Keratinocyte (primary cell): ENCODE results near the gene TENM4.

Source experiments
- EZH2 ChIP-seq: IDR thresholded peaks from one replicate; pipeline ENCODE4 v1.6.1; 2012; ENCODE audit warnings: inconsistent platforms, mild to moderate bottlenecking, low read length, moderate library complexity
- TF ChIP-seq, protein P1 (sequence below), 3 experiments: IDR thresholded peaks in 1 of 3; conservative IDR thresholded peaks in 1 of 3; optimal IDR thresholded peaks in 1 of 3; 2 replicates in 2 of 3; 3 replicates in 1 of 3; pipeline versions ENCODE3 to v1.5.1; 2011; ENCODE audit warnings: low read length in 3 of 3, mild to moderate bottlenecking in 3 of 3, moderate library complexity in 2 of 3, control low read depth in 1 of 3, inconsistent platforms in 1 of 3; ENCODE audit not compliant: insufficient read depth in 2 of 3; ENCODE audit errors: extremely low read depth in 1 of 3

- TF ChIP-seq, protein P1, sequence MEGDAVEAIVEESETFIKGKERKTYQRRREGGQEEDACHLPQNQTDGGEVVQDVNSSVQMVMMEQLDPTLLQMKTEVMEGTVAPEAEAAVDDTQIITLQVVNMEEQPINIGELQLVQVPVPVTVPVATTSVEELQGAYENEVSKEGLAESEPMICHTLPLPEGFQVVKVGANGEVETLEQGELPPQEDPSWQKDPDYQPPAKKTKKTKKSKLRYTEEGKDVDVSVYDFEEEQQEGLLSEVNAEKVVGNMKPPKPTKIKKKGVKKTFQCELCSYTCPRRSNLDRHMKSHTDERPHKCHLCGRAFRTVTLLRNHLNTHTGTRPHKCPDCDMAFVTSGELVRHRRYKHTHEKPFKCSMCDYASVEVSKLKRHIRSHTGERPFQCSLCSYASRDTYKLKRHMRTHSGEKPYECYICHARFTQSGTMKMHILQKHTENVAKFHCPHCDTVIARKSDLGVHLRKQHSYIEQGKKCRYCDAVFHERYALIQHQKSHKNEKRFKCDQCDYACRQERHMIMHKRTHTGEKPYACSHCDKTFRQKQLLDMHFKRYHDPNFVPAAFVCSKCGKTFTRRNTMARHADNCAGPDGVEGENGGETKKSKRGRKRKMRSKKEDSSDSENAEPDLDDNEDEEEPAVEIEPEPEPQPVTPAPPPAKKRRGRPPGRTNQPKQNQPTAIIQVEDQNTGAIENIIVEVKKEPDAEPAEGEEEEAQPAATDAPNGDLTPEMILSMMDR (optimal IDR thresholded peaks at IDR 0.05 in 1 of 3, IDR thresholded peaks at IDR 0.05 in 1 of 3, conservative IDR thresholded peaks at IDR 0.05 in 1 of 3; ENCODE audit: extremely low read depth in 1 of 3, insufficient read depth in 2 of 3, low read length in 3 of 3) = no peak
- no peak for TF ChIP-seq EZH2
Measured at GRCh38 chr11:78996007-78996406, 444.8 kb downstream of the TENM4 start.
